GM18519 (cell line): Measurements from ENCODE around the gene CDH23.

Experiments
- ATAC-seq: cut with Tn5 transposase; IDR thresholded peaks from one replicate; pipeline ENCODE4 v1.9.1; 2021; ENCODE audit warnings: mild to moderate bottlenecking, moderate library complexity; ENCODE audit not compliant: unreplicated experiment, low FRiP score

Gene CDH23

GRCh38 chr10:71391701-71392100 lies 5.0 kb upstream of the CDH23 start:
- ATAC-seq: no peak

- ATAC-seq: no peak
Measured at GRCh38 chr10:71392292-71392691, 4.4 kb upstream of the CDH23 start.

- no peak for ATAC-seq
Measured at GRCh38 chr10:71392791-71393781, 3.6 kb upstream of the CDH23 start.

GRCh38 chr10:71393841-71394475 lies 2.8 kb upstream of the CDH23 start:
- ATAC-seq: no peak

- ATAC-seq: no peak
Measured at GRCh38 chr10:71394926-71395562, 1.7 kb upstream of the CDH23 start.

- no peak for ATAC-seq
Measured at GRCh38 chr10:71395621-71396020, 1.1 kb upstream of the CDH23 start.

- no peak for ATAC-seq
Measured at GRCh38 chr10:71396084-71396710, 523 bp upstream of the CDH23 start.

GRCh38 chr10:71397296-71398212 lies 834 bp downstream of the CDH23 start:
- ATAC-seq: no peak

GRCh38 chr10:71398976-71399375 lies 2.3 kb downstream of the CDH23 start:
- ATAC-seq: no peak

- ATAC-seq: no peak
Measured at GRCh38 chr10:71399946-71400345, 3.2 kb downstream of the CDH23 start.

- ATAC-seq: no peak
Measured at GRCh38 chr10:71401056-71401455, 4.3 kb downstream of the CDH23 start.

- no peak for ATAC-seq
Measured at GRCh38 chr10:71402005-71402404, 5.3 kb downstream of the CDH23 start.

- no peak for ATAC-seq
Measured at GRCh38 chr10:71404503-71405295, 8.0 kb downstream of the CDH23 start.

- no peak for ATAC-seq
Measured at GRCh38 chr10:71406878-71407277, 10.2 kb downstream of the CDH23 start.

GRCh38 chr10:71408436-71409225 lies 11.9 kb downstream of the CDH23 start:
- ATAC-seq: no peak

GRCh38 chr10:71409516-71410104 lies 12.9 kb downstream of the CDH23 start:
- no peak for ATAC-seq

- no peak for ATAC-seq
Measured at GRCh38 chr10:71413581-71413980, 16.9 kb downstream of the CDH23 start.

- ATAC-seq: no peak
Measured at GRCh38 chr10:71414359-71414758, 17.6 kb downstream of the CDH23 start.
